ENCODE results near the gene PPL.

DNA sequence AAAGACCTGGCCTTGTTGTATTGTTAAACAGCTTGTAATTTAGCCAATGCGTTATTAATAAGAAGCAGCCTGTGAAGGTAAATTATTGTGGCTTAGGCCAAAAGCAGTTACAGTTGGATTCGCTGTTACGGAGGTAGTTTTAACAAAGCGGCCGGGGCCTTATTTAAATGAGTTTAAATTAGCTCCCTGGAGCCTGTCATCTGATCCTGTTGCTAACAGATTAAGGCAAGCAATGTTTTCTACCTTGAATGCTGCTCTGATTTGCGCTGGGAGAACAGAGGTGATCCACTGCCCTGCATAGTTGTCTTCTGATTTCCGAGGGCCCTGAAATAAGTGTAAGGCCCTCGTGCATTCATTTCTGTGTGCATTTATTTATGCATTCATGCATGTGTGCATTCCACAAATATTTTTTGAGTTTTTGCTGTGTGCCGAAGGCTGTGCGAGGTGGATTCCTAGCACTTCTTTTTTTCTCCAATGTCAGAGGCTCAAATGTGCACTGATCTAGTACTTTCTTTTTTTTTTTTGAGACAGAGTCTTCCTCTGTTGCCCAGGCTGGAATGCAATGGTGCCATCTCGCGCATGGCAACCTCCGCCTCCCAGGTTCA is 32.0 kb upstream of the PPL start:
- TF ChIP-seq GATA1 (IDR thresholded peaks at IDR 0.05; ENCODE audit: low read depth, low read length) (no peak), POLR2A (IDR thresholded peaks at IDR 0.05; ENCODE audit: low read length) (no peak)
